NCI-H1930 (cell line): ENCODE data around the gene PXN.
A peak's percentile ranks its signal among the peaks of the same experiment; 100 is the strongest.
"Not testable (repeated sequence)": the region's sequence is repeated elsewhere in the genome, so short reads cannot be mapped to it uniquely, and the experiment has no call there.

ENCODE experiments used
- DNase-seq, 2 experiments: peaks; one replicate each; lab custom pipeline; 2025; lab: John Stamatoyannopoulos, UW

PXN gene

DNA sequence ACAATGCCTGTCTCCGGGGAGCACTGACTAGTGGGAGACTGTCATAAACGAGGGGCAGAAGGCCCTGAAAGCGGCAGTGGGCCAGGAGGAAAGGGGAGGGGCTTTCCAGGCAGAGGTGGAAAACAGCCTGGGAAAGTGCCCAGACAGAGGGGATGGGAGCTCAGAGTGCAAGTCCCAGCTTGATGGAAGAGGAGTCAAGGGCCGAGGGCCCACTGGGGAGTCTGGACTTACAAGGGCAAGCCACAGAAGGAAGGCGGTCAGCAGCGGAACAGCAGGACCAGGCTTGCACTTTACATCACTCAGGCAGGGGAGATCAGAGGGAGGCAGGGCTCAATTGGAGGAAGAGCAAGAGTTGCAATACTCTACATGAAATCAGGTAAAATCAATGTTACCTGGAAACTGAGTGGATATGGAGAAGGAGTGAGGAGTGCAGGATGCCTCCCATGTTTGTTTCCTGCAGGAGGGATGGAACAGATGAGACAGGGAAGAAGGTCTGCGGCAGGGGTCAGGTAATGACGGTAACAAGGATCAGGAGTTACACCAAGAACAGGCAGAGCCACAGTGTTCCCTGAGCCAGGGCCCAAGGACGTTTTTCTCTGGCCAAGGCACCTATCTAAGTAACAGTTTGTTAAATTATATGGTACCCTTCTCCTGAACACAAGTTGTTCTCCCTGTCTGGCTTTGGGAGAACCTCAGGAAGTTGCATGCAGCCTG lies 23.8 kb downstream of the PXN start:
- no peak for DNase-seq

DNA sequence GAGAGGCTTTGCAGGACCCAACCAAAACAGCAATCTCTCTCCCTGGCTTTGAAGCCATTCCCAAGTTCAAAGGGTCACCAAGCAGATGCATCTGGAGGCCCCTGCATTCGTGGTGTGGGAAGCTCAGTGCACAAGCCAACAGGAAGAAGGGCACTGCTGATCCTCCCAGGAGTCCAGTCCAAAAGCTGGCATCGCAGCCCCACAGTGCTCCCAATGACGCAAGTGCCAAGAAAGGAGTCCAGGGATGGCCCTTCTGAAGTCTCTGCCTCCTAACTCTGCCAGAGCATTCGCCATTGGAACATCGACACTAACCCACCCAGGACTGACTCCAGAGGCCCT lies 25.1 kb downstream of the PXN start:
- no peak for DNase-seq

DNA sequence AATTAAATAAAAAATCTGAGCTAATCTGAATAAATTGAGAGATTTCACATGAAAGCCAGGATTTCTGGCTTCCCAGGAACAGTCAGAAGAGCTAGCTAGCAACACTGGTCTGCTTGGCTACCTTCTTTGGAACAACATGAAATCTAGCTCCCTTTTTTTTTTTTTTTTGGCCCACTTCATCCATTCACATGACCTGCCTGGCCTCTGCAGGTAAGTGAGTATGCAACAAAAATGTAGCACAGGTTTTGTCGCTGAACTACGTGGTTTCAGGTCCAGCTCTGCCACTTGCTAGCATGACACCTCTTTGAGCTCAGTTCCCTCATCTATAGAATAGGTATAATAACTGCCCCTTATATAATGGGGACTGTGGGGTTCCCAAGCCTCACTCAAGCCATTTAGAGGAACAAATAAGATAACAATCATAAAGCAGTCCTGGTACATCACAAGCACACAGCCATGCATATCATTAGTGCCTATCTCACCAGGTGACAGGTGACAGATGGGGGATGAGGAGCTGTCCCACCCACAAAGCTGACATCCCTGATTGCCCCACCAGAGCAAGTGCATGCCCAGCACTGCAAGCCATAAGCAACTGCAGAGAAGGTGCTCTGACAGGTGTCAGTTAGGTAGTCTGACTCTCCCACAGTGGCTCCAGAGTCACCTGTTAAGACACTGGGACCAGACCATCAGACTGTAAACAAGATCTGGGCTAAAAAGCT lies 25.6 kb downstream of the PXN start:
- DNase-seq, result no peak

DNA sequence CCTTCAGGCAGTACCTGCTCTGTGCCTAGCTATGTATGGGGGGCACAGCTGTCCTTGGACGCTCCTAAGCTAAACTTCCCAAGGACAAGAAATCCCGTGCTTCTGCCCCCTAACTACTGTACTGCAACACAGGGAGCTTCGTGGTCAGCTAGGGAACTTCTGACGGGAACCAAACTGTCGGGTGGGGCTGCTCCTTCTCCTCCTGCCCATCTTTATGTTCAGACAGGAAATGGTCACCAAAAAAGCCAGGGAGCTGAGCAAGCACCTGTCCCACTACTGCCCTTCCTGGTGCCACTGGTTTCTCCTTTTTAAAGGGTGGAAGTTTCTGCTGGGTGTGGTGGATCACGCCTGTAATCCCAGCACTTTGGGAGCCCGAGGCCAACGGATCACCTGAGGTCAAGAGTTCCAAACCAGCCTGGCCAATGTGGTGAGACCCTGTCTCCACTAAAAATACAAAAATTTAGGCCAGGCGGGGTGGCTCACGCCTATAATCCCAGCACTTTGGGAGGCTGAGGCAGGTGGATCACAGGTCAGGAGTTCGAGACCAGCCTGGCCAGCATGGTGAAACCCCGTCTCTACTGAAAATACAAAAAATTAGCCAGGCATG lies 26.6 kb downstream of the PXN start:
- no peak for DNase-seq

DNA sequence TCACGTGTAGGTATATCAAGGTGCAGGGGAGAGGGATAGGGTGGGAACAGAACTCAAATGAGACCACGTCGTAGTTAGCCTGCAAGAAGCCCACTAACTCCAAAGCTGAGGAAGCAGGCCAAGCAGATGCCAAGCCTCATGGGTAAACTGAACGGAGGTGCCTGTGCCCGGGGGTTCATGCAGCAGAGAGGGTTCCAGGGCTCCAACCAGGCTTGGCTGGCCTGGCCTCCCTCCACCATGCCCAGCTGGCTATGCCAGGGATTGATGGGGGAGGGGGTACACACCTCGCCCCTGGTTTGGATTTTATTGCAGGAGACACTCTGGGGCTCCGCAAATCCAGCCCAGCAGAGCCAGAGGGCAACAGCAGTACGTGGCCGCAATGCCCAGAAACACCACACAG lies 27.3 kb downstream of the PXN start:
- DNase-seq, result no peak

DNA sequence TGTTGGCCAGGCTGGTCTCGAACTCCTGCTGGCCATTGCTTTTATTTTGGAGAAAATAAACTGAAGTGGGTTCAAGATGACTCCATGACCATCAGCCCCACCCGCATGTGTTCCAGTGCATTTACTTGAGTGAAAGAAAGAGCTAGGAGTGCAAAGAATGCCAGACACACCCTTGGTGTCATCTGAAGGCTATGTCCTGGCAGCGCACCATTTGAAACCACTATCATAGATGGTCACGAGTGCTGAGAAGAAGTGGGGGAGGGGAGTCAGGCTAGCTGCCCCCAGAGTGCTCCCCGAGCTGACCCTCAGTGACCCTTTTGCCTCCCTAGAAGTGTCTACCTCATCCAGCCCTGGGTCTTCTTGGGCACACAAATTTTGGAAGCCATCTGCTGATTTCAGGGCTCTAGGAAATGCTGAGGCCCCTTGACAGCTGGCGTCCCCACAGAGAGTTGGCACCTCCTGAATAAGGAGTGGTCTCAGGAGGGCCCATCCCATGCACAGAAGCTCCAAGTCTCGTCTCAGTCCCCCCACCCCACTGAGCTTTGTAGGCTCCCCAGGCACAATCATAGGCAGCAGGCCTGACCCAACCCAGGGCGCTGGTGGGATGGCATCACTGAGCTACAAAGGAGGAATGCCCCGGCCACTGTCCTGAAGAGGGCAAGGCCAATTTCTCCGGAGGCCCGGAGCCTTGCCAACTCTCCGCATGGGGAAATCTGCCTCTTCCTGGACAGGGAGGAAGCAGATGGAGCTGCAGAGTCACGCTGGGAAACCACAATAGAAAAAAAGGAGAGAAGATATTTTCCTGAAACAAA lies 28.0 kb downstream of the PXN start:
- no peak for DNase-seq

DNA sequence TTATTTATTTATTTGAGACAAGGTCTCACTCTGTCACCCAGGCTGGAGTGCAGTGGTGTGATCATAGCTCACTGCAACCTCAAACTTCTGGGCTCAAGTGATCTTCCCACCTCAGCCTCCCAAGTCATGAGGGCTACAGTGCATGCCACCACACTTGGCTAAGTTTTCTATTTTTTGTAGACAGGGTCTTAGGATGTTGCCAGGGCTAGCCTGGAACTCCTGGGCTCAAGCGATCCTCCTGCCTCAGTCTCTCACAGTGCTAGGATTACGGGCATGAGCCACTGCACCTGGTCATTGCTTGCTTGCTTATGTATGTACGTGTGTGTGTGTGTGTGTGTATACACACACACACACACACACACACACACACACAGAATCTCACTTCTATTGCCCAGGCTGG lies 28.7 kb downstream of the PXN start:
- DNase-seq, result not testable (repeated sequence)

DNA sequence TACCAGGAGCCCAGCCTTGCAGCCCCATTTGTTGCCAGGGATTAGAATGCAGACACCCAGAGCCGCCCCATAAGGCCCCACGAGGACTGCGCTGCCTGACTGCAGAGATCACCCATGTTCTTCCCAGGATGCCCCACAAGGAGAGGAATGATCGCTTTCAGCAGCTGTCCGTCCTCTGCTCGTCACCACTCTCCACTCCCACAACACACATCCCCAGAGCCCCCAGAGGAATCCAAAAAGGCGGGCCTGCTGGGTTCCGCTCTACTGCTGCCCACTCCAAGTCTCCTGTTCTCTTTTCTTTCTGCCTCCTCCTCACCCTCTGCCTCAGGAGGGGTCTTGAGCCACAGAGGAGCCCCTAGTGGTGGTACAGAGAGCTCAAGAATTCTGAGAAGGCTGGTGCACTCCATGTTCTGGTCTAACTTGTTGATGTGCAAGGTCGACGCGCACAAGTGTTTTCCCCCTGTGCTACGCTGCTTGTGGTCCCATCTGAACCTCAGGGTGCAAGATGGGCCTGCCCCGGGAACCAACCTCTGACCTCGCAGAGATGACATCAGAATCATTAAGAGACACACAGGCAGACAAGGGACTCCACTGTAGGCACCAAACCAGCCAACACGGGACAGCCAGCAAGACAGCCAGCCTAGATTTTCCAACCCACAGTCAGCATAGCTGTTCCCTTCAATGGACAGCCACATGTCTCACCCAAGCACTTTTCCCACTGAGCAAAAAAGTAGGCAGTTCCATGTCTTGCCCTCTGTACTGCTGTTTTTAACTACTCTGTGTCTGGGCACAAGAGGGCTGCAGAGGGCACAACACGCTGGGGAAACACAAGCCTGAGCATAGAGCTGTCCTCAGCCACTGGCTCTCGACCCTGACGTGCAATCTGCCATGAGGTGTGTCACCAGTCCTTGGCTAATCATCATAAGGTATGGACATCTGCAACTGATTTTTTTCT lies 29.9 kb downstream of the PXN start:
- DNase-seq, result no peak

DNA sequence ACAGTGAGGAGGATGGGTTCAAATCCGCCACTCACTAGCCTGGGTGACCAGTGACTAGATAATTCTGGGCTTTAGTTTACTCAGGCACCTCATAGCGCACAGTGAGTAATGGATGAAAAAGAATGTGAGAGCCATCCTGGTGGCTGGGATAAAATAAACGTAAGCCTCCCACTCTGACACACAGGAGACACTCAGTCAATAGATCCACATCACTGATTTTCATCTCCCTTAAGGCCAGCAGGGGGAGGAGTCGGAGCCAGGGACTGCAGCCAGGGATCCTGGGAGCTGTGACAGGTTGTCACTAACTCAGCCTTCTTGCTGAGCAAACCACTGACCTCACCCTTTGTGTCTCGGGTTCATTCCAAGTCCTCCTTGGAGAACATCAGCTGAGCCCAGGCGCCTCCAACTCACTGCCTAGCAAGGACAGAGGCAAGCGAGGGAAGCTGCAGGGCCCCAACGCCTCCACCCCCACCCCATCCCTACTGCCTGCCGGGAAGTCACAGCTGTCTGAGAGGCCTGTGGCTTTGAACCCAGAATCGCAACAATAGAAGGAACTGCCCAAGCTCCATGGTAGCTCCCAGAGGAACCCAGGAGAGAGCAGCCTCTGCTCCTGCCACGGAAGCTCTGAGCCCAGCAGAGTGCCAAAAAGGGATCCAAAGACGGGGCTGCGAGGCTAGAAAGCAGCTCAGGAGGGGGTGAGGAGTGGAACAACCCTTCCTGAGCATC lies 30.7 kb downstream of the PXN start:
- no peak for DNase-seq

DNA sequence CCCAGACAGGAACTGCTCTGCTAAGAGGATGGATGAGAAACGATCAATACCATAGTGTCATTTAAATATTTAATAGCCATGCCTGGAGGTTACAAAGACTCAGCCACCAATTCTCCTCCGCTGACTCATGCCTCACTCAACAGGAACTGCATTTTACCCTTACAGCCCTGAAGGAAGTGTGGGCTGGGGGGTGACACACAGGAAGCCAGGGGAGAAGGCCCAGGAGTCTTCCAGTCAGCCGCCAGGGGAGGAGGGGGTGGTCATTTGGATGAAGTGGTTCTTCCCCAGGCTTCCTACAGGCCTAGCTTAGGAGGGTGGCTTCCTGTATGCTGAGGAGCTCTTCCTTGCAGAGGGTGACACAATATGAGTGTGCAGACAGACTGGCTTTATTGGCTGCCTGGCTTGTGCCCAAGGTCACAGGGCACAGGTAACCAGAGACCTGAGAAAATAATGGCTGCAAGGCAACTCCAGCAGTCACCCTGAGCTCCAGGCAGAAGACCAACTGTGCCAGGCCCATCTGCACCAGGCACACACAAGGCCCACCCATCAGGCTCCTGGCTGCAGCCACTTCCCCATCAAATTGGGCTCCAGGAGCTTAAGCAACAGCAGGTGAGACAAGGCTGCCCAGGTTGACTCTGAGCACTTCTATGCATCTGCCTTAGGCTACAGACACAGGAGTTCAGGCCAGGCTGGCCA lies 34.1 kb downstream of the PXN start:
- no peak for DNase-seq

DNA sequence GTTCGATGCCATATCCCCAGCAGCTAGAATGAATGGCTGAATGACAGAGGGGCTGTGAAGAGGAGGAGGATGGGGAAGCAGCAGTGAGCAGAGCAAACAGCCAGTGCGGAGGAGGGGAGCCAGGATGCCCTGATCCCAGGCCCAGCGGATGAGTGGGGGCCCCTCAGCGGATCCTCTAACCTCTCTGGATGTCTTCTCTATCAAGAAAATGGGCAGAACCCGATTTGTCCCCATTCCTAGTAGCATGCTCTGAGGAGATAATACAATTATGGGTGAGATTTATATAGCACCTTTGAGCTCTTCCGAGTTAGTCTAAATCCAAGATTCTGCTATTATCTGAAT lies 34.6 kb downstream of the PXN start:
- DNase-seq, result no peak

DNA sequence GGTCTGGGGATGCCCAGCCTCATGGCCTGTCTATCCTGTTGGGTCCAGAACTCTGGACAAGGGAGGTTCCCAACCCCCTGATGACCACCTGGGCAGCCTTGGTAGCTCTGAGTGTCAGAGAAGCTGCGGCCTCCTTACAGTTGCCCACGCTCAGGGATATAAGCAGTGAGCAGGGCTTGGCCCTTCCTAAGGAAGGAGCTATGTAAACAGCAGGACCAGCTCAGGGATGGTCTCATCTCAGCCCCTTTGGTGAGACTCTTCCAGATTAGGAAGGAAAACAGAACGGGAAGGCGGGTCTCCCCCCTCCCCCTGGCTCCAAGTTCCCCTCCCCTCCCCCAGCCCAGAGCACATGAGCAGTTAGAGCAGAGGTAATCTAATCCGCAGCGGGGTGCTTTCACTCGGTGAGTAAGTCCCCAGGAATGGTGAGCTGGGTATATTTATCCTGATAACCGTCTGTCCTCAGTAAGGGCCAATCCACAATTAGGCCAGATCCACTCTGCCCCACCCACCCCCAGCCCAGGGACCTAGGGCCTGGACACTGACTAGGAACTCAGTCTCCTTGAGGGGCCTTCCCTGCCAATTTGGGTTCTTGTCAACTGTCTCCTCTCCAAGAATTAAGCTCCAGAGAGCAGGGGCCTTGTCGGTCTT lies 35.1 kb downstream of the PXN start:
- DNase-seq, result no peak

DNA sequence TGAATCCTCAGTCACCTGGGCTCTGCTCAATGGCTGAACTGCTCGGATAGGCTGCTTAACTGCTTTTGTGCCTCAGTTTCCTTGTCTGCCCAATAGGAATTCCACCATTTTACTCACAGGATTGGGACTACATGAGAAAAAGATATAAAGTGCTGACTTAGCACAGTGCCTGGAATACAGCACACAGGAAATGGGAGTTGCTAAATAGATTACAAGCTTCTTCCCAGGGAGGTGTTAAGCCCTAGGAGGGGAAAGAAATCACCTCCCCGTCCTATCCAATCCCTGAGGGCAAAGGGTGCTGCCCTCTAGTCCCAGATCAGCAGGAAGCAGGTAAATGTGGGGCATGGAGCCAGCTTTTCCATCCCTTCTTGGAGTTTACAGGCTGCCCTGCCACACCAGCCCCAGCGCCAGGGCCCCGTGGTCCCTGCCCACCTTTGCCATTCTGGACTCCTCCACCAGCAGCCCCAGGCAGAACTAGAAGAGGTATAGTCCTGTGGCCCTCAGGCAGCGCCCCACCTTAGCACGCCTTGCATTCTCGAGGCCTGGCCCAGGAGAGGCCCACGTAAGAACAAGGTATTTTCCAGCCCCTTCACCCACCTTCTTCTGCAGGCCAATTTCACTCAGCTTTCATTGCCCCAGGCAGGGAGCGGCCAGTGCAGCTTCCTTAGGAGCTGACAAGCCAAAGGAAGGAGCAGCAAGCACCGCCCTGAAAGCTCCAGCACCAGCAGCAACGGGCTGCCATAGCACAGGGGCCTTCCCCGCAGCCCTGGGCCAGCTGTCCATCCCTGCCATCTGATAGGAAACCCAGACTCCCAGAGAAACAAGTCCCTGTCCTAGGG lies 35.8 kb downstream of the PXN start:
- no peak for DNase-seq

DNA sequence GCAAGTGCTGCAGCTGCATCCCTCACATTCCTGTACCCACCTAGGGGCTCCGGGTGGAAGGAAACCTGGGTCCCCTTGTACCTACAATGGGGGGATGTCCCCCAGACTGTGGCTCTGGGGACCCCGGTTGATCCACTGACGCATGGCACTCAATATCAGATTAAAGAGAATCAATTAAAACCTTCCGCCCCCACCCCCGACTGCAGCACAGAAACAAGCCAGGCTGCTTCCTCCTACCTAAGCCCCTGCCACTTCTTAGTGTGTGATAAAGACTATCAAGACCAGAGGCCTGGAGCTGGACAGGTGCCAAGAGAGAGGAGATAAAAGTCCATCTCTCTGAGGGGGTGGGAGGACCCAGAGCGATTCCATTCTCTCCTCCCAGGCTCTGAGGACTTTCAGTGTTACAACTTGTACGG lies 36.5 kb downstream of the PXN start:
- DNase-seq, result no peak

DNA sequence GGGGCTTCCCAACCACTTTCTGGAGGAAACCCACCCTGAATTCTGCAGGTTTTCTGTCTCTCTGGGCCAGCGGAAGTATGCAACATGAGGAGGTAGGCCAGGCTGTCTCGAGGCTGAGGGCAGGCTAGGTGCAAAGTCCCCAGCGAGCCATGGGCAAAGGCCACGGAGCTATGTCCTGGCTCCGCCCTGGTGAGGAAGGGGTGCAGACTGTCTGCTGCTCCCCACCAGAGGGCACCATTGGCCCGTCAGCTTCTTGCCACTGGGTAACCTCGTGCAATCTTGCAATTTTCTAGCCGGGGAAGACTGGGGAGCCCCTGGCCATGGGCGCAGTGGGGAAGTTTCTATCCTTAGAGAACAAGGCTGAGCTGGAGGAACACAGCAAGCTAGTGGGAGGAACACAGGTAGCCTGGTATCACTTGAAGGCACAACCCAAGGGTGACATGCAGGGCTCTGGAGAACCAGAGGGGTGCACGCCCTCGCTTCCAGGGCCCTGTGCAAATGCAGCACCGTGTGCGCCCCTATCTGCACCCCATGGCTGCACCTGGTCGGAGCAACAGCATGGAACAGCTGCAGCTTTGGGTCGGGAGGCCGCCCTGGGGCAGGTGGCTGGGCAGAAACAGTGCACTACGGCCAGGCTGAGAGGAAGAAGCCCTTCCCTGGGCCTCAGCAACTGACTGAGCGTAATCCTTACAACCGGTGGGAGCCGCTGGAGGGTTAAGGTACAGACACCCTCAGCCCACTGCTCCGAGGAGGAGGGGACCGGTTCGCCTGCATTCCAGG lies 37.0 kb downstream of the PXN start:
- peak; percentile 20 to 58 for DNase-seq

DNA sequence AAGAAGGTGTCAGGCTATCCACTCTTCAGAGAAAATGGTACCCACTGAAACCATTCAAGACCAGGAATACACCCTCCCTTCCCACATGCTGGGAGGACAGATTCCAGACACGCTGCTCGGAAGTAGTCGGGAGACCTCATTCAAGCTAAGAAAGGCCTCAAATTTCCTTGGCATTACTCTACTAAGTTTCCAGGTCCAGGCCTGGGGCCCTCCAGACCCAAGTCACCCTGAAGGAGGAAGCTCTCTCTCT lies 37.6 kb downstream of the PXN start:
- DNase-seq, result no peak

DNA sequence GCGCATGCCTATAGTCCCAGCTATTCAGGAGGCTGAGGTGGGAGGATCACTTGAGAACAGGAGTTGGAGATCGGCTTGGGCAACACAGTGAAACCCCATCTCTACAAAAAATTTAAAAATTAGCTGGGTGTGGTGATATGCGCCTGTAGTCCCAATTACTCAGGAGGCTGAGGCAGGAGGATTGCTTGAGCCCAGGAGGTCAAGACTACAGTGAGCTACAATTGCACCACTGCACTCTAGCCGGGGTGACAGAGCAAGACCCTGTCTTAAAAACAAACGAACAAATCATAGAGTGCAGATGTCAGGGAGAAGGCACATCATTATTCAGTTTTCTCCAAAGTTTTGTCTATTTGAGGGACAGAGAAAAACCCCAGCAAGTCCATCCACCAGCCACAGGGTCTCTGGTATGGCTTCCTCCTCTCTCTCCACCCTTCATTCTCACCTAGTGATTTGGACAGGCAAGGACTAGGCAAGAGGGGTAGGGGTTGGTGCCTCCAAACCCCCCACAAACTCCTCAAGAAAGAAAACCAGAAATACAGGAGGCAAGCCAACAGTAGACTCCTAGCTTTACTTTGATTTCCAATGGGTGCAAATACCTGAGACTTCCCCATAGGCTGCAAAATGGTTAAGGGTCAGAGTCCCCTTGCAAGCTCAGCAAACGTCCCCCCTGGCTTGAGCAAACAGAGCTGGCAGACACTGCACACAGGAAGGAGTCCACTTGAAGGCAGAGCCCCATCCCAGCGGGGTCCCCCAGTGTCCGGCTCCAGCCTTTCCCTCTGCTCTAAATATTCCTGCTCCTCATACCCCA lies 38.1 kb downstream of the PXN start:
- DNase-seq, result no peak
